WTC11 (cell line): Measurements from ENCODE around the gene KDM3B. TPM values are rescaled to one million over a fixed set of nuclear protein-coding genes. Genes with fewer than 3 reads are reported as not detected.

Experiments used
- ATAC-seq: fragments of 200-7000 bp; cut with Tn5 transposase; 2 replicates; pipeline ENCODE4 v1.10.0; 2021; ENCODE audit warnings: mild to moderate bottlenecking, moderate library complexity
- CTCF ChIA-PET: fragments of 300-600 bp; sonication (Branson Sonifier 250); formaldehyde crosslinking; loops from one replicate; lab custom pipeline; 2021; ENCODE audit warnings: antibody characterized with exemption; lab: Charles Lee
- POLR2A ChIA-PET: fragments of 350-600 bp; sonication (Branson Sonifier 250); formaldehyde crosslinking; loops from one replicate; lab custom pipeline; 2021; ENCODE audit warnings: antibody characterized with exemption; lab: Charles Lee
- DNase-seq: peaks from one replicate; pipeline ENCODE4 v3.0.0; 2021; ENCODE audit warnings: low spot score
- H3K27ac Mint-ChIP-seq: 2 replicates; pipeline ENCODE4 v1.8.0; 2021; ENCODE audit warnings: mixed read lengths
- H3K27me3 Mint-ChIP-seq: 2 replicates; pipeline ENCODE4 v1.8.0; 2021; ENCODE audit warnings: low read depth, mild to moderate bottlenecking, moderate library complexity, mixed read lengths
- H3K36me3 Mint-ChIP-seq: 2 replicates; pipeline ENCODE4 v1.8.0; 2021; ENCODE audit warnings: mixed read lengths
- H3K4me1 Mint-ChIP-seq: 2 replicates; pipeline ENCODE4 v1.8.0; 2022; ENCODE audit warnings: mixed read lengths
- H3K4me3 Mint-ChIP-seq: 2 replicates; pipeline ENCODE4 v1.8.0; 2021; ENCODE audit warnings: mild to moderate bottlenecking, moderate library complexity, mixed read lengths
- H3K9me3 Mint-ChIP-seq: 2 replicates; pipeline ENCODE4 v1.8.0; 2021; ENCODE audit warnings: mixed read lengths
- ATF1 ChIP-seq: sonication (generic); formaldehyde crosslinking; IDR thresholded peaks from 2 replicates; pipeline ENCODE4 v1.8.1; 2023; ENCODE audit warnings: mild to moderate bottlenecking, moderate library complexity, missing genetic modification reagents
- CREB1 ChIP-seq: sonication (generic); formaldehyde crosslinking; IDR thresholded peaks from 2 replicates; pipeline ENCODE4 v1.8.0; 2023; ENCODE audit warnings: mild to moderate bottlenecking, missing genetic modification reagents
- ETV6 ChIP-seq: sonication (generic); formaldehyde crosslinking; IDR thresholded peaks from 2 replicates; pipeline ENCODE4 v1.8.1; 2022; ENCODE audit warnings: mild to moderate bottlenecking, missing genetic modification reagents
- GABPB1 ChIP-seq: sonication (generic); formaldehyde crosslinking; IDR thresholded peaks from 2 replicates; pipeline ENCODE4 v1.8.1; 2023; ENCODE audit warnings: mild to moderate bottlenecking, missing genetic modification reagents
- IRF1 ChIP-seq: sonication (generic); formaldehyde crosslinking; IDR thresholded peaks from 2 replicates; pipeline ENCODE4 v1.8.0; 2023; ENCODE audit warnings: missing genetic modification reagents
- JAZF1 ChIP-seq: fragments of 250-450 bp; sonication (Bioruptor Pico); IDR thresholded peaks from 2 replicates; pipeline ENCODE4 v1.9.0; 2021; ENCODE audit warnings: moderate library complexity, mild to moderate bottlenecking, inconsistent platforms
- KAT7 ChIP-seq: sonication (generic); formaldehyde crosslinking; IDR thresholded peaks from 2 replicates; pipeline ENCODE4 v1.8.1; 2023; ENCODE audit warnings: missing genetic modification reagents, mild to moderate bottlenecking, borderline replicate concordance
- MYBL2 ChIP-seq: sonication (generic); formaldehyde crosslinking; IDR thresholded peaks from 2 replicates; pipeline ENCODE4 v1.8.1; 2023; ENCODE audit warnings: mild to moderate bottlenecking, moderate library complexity, missing genetic modification reagents
- NR1H2 ChIP-seq: sonication (generic); formaldehyde crosslinking; IDR thresholded peaks from 2 replicates; pipeline ENCODE4 v1.9.0; 2021; ENCODE audit warnings: mild to moderate bottlenecking, moderate library complexity, missing genetic modification reagents
- NR3C1 ChIP-seq: sonication (generic); formaldehyde crosslinking; conservative IDR thresholded peaks from 2 replicates; pipeline ENCODE4 v1.8.1; 2023; ENCODE audit warnings: low read depth, mild to moderate bottlenecking, missing genetic modification reagents
- TCF7 ChIP-seq: sonication (generic); formaldehyde crosslinking; IDR thresholded peaks from 2 replicates; pipeline ENCODE4 v1.8.0; 2022; ENCODE audit warnings: mild to moderate bottlenecking, low read depth, missing genetic modification reagents, moderate library complexity
- ZNF138 ChIP-seq: sonication (generic); formaldehyde crosslinking; conservative IDR thresholded peaks from 2 replicates; pipeline ENCODE4 v1.8.1; 2022; ENCODE audit warnings: mild to moderate bottlenecking, moderate library complexity, missing genetic modification reagents
- ZNF232 ChIP-seq: sonication (generic); formaldehyde crosslinking; IDR thresholded peaks from 2 replicates; pipeline ENCODE4 v1.8.0; 2022; ENCODE audit warnings: mild to moderate bottlenecking, missing genetic modification reagents
- total RNA-seq: library from RNA; stranded (reverse); gene quantifications from 3 replicates; pipeline ENCODE4 v1.2.3, GENCODE V29; 2021
- TF ChIP-seq, protein P1 (sequence below): sonication (generic); formaldehyde crosslinking; IDR thresholded peaks from 2 replicates; pipeline ENCODE4 v1.8.0; 2022; ENCODE audit warnings: missing genetic modification reagents
- TF ChIP-seq, protein P2 (sequence below): sonication (generic); formaldehyde crosslinking; IDR thresholded peaks from 2 replicates; pipeline ENCODE4 v1.8.1; 2022; ENCODE audit warnings: low read depth, mild to moderate bottlenecking, moderate library complexity, missing genetic modification reagents, borderline replicate concordance
- TF ChIP-seq, protein P3 (sequence below): sonication (generic); formaldehyde crosslinking; IDR thresholded peaks from 2 replicates; pipeline ENCODE4 v1.8.0; 2023; ENCODE audit warnings: missing genetic modification reagents, mild to moderate bottlenecking, borderline replicate concordance
- TF ChIP-seq, protein P4 (sequence below): sonication (generic); formaldehyde crosslinking; IDR thresholded peaks from 2 replicates; pipeline ENCODE4 v1.8.0; 2023; ENCODE audit warnings: mild to moderate bottlenecking, missing genetic modification reagents
- TF ChIP-seq, protein P5 (sequence below): sonication (generic); formaldehyde crosslinking; IDR thresholded peaks from 2 replicates; pipeline ENCODE4 v1.8.1; 2023; ENCODE audit warnings: mild to moderate bottlenecking, missing genetic modification reagents

The KDM3B gene
- total RNA-seq, 1 experiment from 2014 or later = 87.9 TPM

DNA sequence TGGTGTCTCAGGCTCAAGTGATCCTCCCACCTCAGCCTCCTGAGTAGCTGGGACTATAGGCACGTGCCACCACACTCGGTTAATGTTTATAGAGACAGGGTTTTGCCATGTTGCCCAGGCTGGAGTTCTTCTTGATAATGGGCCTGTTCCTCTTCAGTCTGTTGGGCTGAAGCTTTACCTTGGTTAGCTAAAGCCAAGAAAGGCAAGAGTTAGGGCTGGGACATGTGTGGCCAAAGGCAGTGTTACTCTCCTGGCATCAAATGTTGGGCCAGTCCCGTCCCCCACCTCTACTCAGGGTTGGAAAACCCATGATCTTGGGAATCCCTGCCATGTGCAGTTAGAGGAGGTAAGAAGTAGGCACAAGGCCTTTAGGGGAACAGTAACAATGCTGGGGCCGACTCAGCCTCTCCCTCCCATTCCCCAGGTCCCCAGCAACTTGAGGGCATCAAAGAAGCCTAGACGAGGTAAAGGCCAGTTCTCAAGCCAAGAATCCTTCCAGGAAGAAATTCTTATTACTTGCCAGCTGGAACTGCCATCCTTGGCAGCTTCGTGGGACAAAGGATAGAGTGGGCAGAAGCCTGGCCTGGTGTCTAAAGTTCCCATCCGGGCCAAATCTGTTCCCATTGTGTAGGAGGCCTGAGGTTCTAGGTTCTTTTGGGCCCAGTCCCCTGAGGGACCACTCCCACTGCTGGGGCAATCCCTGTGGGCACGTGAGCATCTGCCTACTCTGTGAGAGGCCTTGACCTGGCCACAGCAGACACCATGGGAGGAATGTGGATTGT, 117.2 kb downstream of the KDM3B start (continued):
- TF ChIP-seq, protein P1, sequence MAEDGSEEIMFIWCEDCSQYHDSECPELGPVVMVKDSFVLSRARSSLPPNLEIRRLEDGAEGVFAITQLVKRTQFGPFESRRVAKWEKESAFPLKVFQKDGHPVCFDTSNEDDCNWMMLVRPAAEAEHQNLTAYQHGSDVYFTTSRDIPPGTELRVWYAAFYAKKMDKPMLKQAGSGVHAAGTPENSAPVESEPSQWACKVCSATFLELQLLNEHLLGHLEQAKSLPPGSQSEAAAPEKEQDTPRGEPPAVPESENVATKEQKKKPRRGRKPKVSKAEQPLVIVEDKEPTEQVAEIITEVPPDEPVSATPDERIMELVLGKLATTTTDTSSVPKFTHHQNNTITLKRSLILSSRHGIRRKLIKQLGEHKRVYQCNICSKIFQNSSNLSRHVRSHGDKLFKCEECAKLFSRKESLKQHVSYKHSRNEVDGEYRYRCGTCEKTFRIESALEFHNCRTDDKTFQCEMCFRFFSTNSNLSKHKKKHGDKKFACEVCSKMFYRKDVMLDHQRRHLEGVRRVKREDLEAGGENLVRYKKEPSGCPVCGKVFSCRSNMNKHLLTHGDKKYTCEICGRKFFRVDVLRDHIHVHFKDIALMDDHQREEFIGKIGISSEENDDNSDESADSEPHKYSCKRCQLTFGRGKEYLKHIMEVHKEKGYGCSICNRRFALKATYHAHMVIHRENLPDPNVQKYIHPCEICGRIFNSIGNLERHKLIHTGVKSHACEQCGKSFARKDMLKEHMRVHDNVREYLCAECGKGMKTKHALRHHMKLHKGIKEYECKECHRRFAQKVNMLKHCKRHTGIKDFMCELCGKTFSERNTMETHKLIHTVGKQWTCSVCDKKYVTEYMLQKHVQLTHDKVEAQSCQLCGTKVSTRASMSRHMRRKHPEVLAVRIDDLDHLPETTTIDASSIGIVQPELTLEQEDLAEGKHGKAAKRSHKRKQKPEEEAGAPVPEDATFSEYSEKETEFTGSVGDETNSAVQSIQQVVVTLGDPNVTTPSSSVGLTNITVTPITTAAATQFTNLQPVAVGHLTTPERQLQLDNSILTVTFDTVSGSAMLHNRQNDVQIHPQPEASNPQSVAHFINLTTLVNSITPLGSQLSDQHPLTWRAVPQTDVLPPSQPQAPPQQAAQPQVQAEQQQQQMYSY (CRISPR knock-in tag) = no peak
- no peak for TF ChIP-seq ZNF138 (CRISPR knock-in tag)
- TF ChIP-seq MYBL2 (CRISPR knock-in tag) = no peak
- TF ChIP-seq, protein P2, sequence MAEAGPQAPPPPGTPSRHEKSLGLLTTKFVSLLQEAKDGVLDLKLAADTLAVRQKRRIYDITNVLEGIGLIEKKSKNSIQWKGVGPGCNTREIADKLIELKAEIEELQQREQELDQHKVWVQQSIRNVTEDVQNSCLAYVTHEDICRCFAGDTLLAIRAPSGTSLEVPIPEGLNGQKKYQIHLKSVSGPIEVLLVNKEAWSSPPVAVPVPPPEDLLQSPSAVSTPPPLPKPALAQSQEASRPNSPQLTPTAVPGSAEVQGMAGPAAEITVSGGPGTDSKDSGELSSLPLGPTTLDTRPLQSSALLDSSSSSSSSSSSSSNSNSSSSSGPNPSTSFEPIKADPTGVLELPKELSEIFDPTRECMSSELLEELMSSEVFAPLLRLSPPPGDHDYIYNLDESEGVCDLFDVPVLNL = no peak

DNA sequence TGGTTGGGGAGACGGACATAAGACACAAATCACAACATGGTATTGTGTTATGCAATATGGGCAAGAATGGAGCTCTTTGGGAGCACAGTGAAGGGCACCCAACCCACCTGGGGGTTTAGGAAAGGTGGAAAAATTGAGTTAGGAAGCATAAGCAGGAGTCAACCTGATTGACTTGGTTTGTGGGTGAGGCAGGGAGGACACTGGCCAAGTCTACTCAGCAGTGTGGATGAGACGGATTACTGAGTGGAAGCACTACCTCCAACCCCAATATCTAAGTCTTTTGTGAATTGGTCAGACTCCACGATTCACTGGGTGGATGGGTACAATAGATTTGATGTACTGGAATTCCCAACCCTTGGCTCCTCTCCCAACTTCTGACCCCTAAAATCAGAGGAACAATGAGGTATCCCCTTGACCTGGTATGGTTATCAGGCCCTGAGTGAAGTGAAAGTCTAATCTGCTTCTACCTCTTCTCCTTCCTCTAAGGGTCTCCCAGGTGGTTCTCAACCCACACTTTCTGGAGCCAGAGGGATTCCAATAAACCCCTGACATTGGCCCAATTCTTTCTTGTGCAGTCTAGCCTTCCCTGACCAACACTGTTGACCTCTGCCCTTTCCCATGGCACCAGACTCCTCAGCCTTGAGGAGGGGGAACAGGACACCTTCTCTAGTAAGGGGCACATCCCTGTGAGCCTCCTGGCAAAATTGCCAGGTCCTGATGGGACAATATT, 118.0 kb downstream of the KDM3B start:
- Mint-ChIP-seq H3K36me3 (peaks cover 22% of the 10 kb centered on the region), H3K27ac (no peak overlapping the region), H3K4me3 (no peak overlapping the region), H3K4me1 (peaks cover 12% of the 10 kb centered on the region), H3K9me3 (no peaks in the 10 kb centered on the region), H3K27me3 (peaks cover 39% of the 10 kb centered on the region)
- no peak for DNase-seq
- peak; percentile 5 for ATAC-seq
- ChIA-PET CTCF (interaction anchor here (0.6 kb wide), 1 partner anchor 33 kb away, joined by 4 read pairs; no protein-coding TSS in a partner anchor), POLR2A (no interaction called here)
- TF ChIP-seq KAT7 (CRISPR knock-in tag) (no peak), NR1H2 (CRISPR knock-in tag) (no peak), NR3C1 (CRISPR knock-in tag) (no peak), ZNF232 (CRISPR knock-in tag) (no peak), CREB1 (CRISPR knock-in tag) (no peak), TCF7 (CRISPR knock-in tag) (no peak), GABPB1 (CRISPR knock-in tag) (no peak), IRF1 (no peak), ETV6 (no peak), ATF1 (CRISPR knock-in tag) (no peak), JAZF1 (CRISPR knock-in tag) (no peak)
- TF ChIP-seq, protein P3, sequence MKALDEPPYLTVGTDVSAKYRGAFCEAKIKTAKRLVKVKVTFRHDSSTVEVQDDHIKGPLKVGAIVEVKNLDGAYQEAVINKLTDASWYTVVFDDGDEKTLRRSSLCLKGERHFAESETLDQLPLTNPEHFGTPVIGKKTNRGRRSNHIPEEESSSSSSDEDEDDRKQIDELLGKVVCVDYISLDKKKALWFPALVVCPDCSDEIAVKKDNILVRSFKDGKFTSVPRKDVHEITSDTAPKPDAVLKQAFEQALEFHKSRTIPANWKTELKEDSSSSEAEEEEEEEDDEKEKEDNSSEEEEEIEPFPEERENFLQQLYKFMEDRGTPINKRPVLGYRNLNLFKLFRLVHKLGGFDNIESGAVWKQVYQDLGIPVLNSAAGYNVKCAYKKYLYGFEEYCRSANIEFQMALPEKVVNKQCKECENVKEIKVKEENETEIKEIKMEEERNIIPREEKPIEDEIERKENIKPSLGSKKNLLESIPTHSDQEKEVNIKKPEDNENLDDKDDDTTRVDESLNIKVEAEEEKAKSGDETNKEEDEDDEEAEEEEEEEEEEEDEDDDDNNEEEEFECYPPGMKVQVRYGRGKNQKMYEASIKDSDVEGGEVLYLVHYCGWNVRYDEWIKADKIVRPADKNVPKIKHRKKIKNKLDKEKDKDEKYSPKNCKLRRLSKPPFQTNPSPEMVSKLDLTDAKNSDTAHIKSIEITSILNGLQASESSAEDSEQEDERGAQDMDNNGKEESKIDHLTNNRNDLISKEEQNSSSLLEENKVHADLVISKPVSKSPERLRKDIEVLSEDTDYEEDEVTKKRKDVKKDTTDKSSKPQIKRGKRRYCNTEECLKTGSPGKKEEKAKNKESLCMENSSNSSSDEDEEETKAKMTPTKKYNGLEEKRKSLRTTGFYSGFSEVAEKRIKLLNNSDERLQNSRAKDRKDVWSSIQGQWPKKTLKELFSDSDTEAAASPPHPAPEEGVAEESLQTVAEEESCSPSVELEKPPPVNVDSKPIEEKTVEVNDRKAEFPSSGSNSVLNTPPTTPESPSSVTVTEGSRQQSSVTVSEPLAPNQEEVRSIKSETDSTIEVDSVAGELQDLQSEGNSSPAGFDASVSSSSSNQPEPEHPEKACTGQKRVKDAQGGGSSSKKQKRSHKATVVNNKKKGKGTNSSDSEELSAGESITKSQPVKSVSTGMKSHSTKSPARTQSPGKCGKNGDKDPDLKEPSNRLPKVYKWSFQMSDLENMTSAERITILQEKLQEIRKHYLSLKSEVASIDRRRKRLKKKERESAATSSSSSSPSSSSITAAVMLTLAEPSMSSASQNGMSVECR (CRISPR knock-in tag) = no peak
- TF ChIP-seq, protein P4, sequence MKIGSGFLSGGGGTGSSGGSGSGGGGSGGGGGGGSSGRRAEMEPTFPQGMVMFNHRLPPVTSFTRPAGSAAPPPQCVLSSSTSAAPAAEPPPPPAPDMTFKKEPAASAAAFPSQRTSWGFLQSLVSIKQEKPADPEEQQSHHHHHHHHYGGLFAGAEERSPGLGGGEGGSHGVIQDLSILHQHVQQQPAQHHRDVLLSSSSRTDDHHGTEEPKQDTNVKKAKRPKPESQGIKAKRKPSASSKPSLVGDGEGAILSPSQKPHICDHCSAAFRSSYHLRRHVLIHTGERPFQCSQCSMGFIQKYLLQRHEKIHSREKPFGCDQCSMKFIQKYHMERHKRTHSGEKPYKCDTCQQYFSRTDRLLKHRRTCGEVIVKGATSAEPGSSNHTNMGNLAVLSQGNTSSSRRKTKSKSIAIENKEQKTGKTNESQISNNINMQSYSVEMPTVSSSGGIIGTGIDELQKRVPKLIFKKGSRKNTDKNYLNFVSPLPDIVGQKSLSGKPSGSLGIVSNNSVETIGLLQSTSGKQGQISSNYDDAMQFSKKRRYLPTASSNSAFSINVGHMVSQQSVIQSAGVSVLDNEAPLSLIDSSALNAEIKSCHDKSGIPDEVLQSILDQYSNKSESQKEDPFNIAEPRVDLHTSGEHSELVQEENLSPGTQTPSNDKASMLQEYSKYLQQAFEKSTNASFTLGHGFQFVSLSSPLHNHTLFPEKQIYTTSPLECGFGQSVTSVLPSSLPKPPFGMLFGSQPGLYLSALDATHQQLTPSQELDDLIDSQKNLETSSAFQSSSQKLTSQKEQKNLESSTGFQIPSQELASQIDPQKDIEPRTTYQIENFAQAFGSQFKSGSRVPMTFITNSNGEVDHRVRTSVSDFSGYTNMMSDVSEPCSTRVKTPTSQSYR (CRISPR knock-in tag) = no peak
- TF ChIP-seq, protein P5, sequence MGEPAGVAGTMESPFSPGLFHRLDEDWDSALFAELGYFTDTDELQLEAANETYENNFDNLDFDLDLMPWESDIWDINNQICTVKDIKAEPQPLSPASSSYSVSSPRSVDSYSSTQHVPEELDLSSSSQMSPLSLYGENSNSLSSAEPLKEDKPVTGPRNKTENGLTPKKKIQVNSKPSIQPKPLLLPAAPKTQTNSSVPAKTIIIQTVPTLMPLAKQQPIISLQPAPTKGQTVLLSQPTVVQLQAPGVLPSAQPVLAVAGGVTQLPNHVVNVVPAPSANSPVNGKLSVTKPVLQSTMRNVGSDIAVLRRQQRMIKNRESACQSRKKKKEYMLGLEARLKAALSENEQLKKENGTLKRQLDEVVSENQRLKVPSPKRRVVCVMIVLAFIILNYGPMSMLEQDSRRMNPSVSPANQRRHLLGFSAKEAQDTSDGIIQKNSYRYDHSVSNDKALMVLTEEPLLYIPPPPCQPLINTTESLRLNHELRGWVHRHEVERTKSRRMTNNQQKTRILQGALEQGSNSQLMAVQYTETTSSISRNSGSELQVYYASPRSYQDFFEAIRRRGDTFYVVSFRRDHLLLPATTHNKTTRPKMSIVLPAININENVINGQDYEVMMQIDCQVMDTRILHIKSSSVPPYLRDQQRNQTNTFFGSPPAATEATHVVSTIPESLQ (CRISPR knock-in tag) = no peak
